IMR-90 (cell line): Measurements from ENCODE around the gene EEIG2. TPM values are rescaled to one million over a fixed set of nuclear protein-coding genes. Genes with fewer than 3 reads are reported as not detected.

Experiments
- ATAC-seq: fragments of 200-7000 bp; cut with Tn5 transposase; 2 replicates; pipeline ENCODE4 v1.9.1; 2020; ENCODE audit warnings: low read depth, mild to moderate bottlenecking, moderate library complexity
- BruUV-seq: library from RNA; stranded (reverse); fragments of 400-500 nt; replicated peaks from 2 replicates; lab custom pipeline; 2021; lab: Mats Ljungman, UMichigan
- CTCF ChIA-PET: fragments of 300-600 bp; formaldehyde crosslinking; extraction: SDS; loops from one replicate; lab custom pipeline; 2021; ENCODE audit warnings: antibody characterized with exemption; lab: Yijun Ruan, JAX
- POLR2A ChIA-PET: fragments of 300-600 bp; sonication (Branson Sonifier 250); formaldehyde crosslinking; loops from one replicate; lab custom pipeline; 2022; ENCODE audit warnings: antibody characterized with exemption; ENCODE audit not compliant: unreplicated experiment; lab: Charles Lee
- DNase-seq: peaks from one replicate; pipeline ENCODE4 v3.0.0; 2013
- H2AFZ ChIP-seq: replicated peaks from 2 replicates; pipeline ENCODE3; 2013; ENCODE audit warnings: low read length, mild to moderate bottlenecking; ENCODE audit not compliant: poor library complexity
- H2AK5ac ChIP-seq: 2 replicates; pipeline ENCODE4 v1.6.1; 2013; ENCODE audit warnings: low read depth, low read length, inconsistent platforms
- H2AK9ac ChIP-seq: replicated peaks from 2 replicates; pipeline ENCODE3; 2013; ENCODE audit warnings: mild to moderate bottlenecking, low read depth, low read length, moderate library complexity; ENCODE audit not compliant: poor library complexity
- H2BK120ac ChIP-seq: 2 replicates; pipeline ENCODE4 v1.6.1; 2013; ENCODE audit warnings: low read depth, low read length, inconsistent platforms
- H2BK15ac ChIP-seq: 3 replicates; pipeline ENCODE4 v1.6.1; 2013; ENCODE audit warnings: low read depth, low read length, inconsistent platforms
- H2BK20ac ChIP-seq: 2 replicates; pipeline ENCODE4 v1.6.1; 2013; ENCODE audit warnings: low read depth, mild to moderate bottlenecking, inconsistent platforms, low read length, moderate library complexity
- H2BK5ac ChIP-seq: 2 replicates; pipeline ENCODE4 v1.6.1; 2013; ENCODE audit warnings: mild to moderate bottlenecking, low read depth, low read length, inconsistent platforms; ENCODE audit not compliant: poor library complexity, severe bottlenecking
- H3K14ac ChIP-seq: replicated peaks from 2 replicates; pipeline ENCODE4 v1.6.1; 2013; ENCODE audit warnings: low read depth, low read length, inconsistent platforms
- H3K18ac ChIP-seq: 2 replicates; pipeline ENCODE4 v1.6.1; 2013; ENCODE audit warnings: low read depth, low read length, control low read depth
- H3K23ac ChIP-seq: 2 replicates; pipeline ENCODE4 v1.6.1; 2013; ENCODE audit warnings: low read depth, low read length, inconsistent platforms
- H3K27ac ChIP-seq: 2 replicates; pipeline ENCODE4 v1.5.1; 2013; ENCODE audit warnings: mild to moderate bottlenecking, control low read depth, low read length; ENCODE audit not compliant: insufficient read depth
- H3K27me3 ChIP-seq: 2 replicates; pipeline ENCODE4 v1.6.1; 2013; ENCODE audit warnings: low read length; ENCODE audit not compliant: control insufficient read depth, insufficient read depth
- H3K36me3 ChIP-seq: 2 replicates; pipeline ENCODE4 v1.6.1; 2013; ENCODE audit warnings: low read length, mixed read lengths; ENCODE audit not compliant: control insufficient read depth, insufficient read depth
- H3K4ac ChIP-seq: 2 replicates; pipeline ENCODE4 v1.6.1; 2013; ENCODE audit warnings: low read depth, low read length, inconsistent platforms
- H3K4me1 ChIP-seq: 2 replicates; pipeline ENCODE4 v1.6.1; 2013; ENCODE audit warnings: low read length, mixed read lengths; ENCODE audit not compliant: control insufficient read depth, insufficient read depth
- H3K4me2 ChIP-seq: 2 replicates; pipeline ENCODE4 v1.6.1; 2013; ENCODE audit warnings: low read depth, mild to moderate bottlenecking, control low read depth, low read length, moderate library complexity
- H3K4me3 ChIP-seq: 2 replicates; pipeline ENCODE4 v1.5.1; 2013; ENCODE audit warnings: low read depth, mild to moderate bottlenecking, control low read depth, low read length, moderate library complexity; ENCODE audit not compliant: insufficient read depth
- H3K56ac ChIP-seq: 2 replicates; pipeline ENCODE4 v1.6.1; 2013; ENCODE audit warnings: low read length, inconsistent platforms; ENCODE audit not compliant: insufficient read depth; ENCODE audit errors: extremely low read depth
- H3K79me1 ChIP-seq, 2 experiments: 2 replicates each; pipeline ENCODE4 v1.6.1; 2013; ENCODE audit warnings: low read length in 2 of 2, inconsistent platforms in 1 of 2, low read depth in 1 of 2
- H3K9ac ChIP-seq: 2 replicates; pipeline ENCODE4 v1.6.1; 2013; ENCODE audit warnings: low read depth, low read length, control low read depth
- H3K9me1 ChIP-seq: 2 replicates; pipeline ENCODE4 v1.6.1; 2013; ENCODE audit warnings: low read length, inconsistent platforms; ENCODE audit not compliant: insufficient read depth
- H3K9me3 ChIP-seq: 2 replicates; pipeline ENCODE4 v1.6.1; 2013; ENCODE audit warnings: low read length; ENCODE audit not compliant: control insufficient read depth, insufficient read depth
- H4K20me1 ChIP-seq: 2 replicates; pipeline ENCODE4 v1.6.1; 2013; ENCODE audit warnings: low read length, inconsistent platforms; ENCODE audit not compliant: insufficient read depth
- H4K5ac ChIP-seq: 2 replicates; pipeline ENCODE4 v1.6.1; 2013; ENCODE audit warnings: mild to moderate bottlenecking, low read depth, low read length, control low read depth
- H4K8ac ChIP-seq, 2 experiments: 2 replicates each; pipeline ENCODE4 v1.6.1; 2013; ENCODE audit warnings: low read depth in 2 of 2, low read length in 2 of 2, control low read depth in 1 of 2, inconsistent platforms in 1 of 2
- H4K91ac ChIP-seq: 2 replicates; pipeline ENCODE4 v1.6.1; 2013; ENCODE audit warnings: low read depth, low read length, inconsistent platforms; ENCODE audit not compliant: insufficient read depth
- BHLHE40 ChIP-seq: fragments of 150-350 bp; IDR thresholded peaks from 2 replicates; pipeline ENCODE4 v1.6.1; 2016; ENCODE audit warnings: mild to moderate bottlenecking, low read depth, low read length
- CEBPB ChIP-seq: IDR thresholded peaks from 2 replicates; pipeline ENCODE4 v1.6.1; 2012; ENCODE audit warnings: low read depth, low read length, improper control_type of control experiment
- CHD1 ChIP-seq: IDR thresholded peaks from 2 replicates; pipeline ENCODE4 v1.6.1; 2012; ENCODE audit warnings: low read depth, low read length, improper control_type of control experiment
- CTCF ChIP-seq: conservative IDR thresholded peaks from 2 replicates; pipeline ENCODE4 v1.5.1; 2012; ENCODE audit warnings: mild to moderate bottlenecking, low read depth, low read length, improper control_type of control experiment
- ELK1 ChIP-seq: fragments of 150-350 bp; IDR thresholded peaks from 2 replicates; pipeline ENCODE4 v1.6.1; 2016; ENCODE audit warnings: low read depth, mild to moderate bottlenecking, low read length, moderate library complexity, borderline replicate concordance
- FOS ChIP-seq: fragments of 150-350 bp; IDR thresholded peaks from 2 replicates; pipeline ENCODE4 v1.6.1; 2016; ENCODE audit warnings: low read depth, low read length
- MAFK ChIP-seq: IDR thresholded peaks from 2 replicates; pipeline ENCODE4 v1.6.1; 2012; ENCODE audit warnings: low read depth, low read length, improper control_type of control experiment
- MAZ ChIP-seq: IDR thresholded peaks from 2 replicates; pipeline ENCODE4 v1.6.1; 2012; ENCODE audit warnings: low read depth, mild to moderate bottlenecking, low read length, improper control_type of control experiment, moderate library complexity, borderline replicate concordance
- MXI1 ChIP-seq: IDR thresholded peaks from 2 replicates; pipeline ENCODE4 v1.6.1; 2012; ENCODE audit warnings: low read depth, mild to moderate bottlenecking, low read length, moderate library complexity, borderline replicate concordance
- NFE2L2 ChIP-seq: fragments of 150-350 bp; IDR thresholded peaks from 2 replicates; pipeline ENCODE4 v1.6.1; 2016; ENCODE audit warnings: low read depth, mild to moderate bottlenecking, low read length
- POLR2A ChIP-seq: IDR thresholded peaks from 2 replicates; pipeline ENCODE4 v1.6.1; 2012; ENCODE audit warnings: mild to moderate bottlenecking, low read depth, low read length
- RAD21 ChIP-seq: IDR thresholded peaks from 2 replicates; pipeline ENCODE4 v1.6.1; 2012; ENCODE audit warnings: low read length, improper control_type of control experiment
- RCOR1 ChIP-seq: IDR thresholded peaks from 2 replicates; pipeline ENCODE4 v1.6.1; 2012; ENCODE audit warnings: mild to moderate bottlenecking, low read length, improper control_type of control experiment; ENCODE audit not compliant: insufficient replicate concordance
- RFX5 ChIP-seq: IDR thresholded peaks from 2 replicates; pipeline ENCODE4 v1.8.0; 2012; ENCODE audit warnings: low read depth, mild to moderate bottlenecking, low read length, moderate library complexity
- SMC3 ChIP-seq: fragments of 150-350 bp; IDR thresholded peaks from 2 replicates; pipeline ENCODE4 v1.6.1; 2016; ENCODE audit warnings: low read depth, mild to moderate bottlenecking, antibody characterized with exemption, low read length, moderate library complexity
- USF2 ChIP-seq: fragments of 150-350 bp; IDR thresholded peaks from 2 replicates; pipeline ENCODE4 v1.6.1; 2017; ENCODE audit warnings: mild to moderate bottlenecking, antibody characterized with exemption, low read length, low read depth
- WGBS, 2 experiments: methylation state at CpG; one replicate each; pipeline versions ENCODE4 v1.1.5 to v1.1.7; 2013; ENCODE audit warnings: missing lambda C conversion rate in 2 of 2; ENCODE audit not compliant: insufficient read length in 1 of 2; ENCODE audit errors: extremely low coverage in 2 of 2; 5-methylcytosine and 5-hydroxymethylcytosine counted together
- dilution Hi-C: fragments of 300-500 bp; cut with HindIII; formaldehyde crosslinking; loops from one replicate; pipeline ENCODE4 v1.14.3; 2018; ENCODE audit warnings: low sequenced_read_pairs; ENCODE audit not compliant: unreplicated experiment
- in situ Hi-C: fragments of 300-500 bp; cut with MboI; formaldehyde crosslinking; loops from 3 replicates; pipeline ENCODE4 v1.14.3; 2019; ENCODE audit warnings: low sequenced_read_pairs, inconsistent platforms, mixed read lengths
- intact Hi-C: fragments of 100-400 bp; cut with micrococcal nuclease; formaldehyde crosslinking; loops from 2 replicates; pipeline ENCODE4 v1.10.0; 2022
- polyA plus RNA-seq, 3 experiments: library from polyadenylated mRNA; depleted of rRNA; stranded (reverse); fragments of >200 nt; gene quantifications; 2 replicates each; pipeline ENCODE4 v1.2.3, GENCODE V29; 2012; ENCODE audit warnings: low replicate concordance in 1 of 3
- total RNA-seq: library from RNA; depleted of rRNA; stranded (reverse); fragments of >200 nt; gene quantifications from 2 replicates; pipeline ENCODE4 v1.2.3, GENCODE V29; 2012

Gene EEIG2
- total and polyA plus RNA-seq, 2 of the 4 experiments (the other 2 are of a cell fraction): 1.7 to 4.8 TPM

GRCh38 chr1:108553905-108554304, 6.0 kb upstream of the EEIG2 start:
- ATAC-seq (no peak), DNase-seq (no peak)
- no TSS peak for BruUV-seq
- no peaks in the 10 kb centered on the region for H3K79me1 ChIP-seq
- H3K9ac ChIP-seq: no peak overlapping the region
- H3K18ac ChIP-seq: no peak overlapping the region
- in situ Hi-C loops: no loop called here
- no peak overlapping the region for H4K5ac ChIP-seq
- no peak overlapping the region for H3K4me3 ChIP-seq
- no peak overlapping the region for H2BK5ac ChIP-seq
- no peaks in the 10 kb centered on the region for H3K9me1 ChIP-seq
- TF ChIP-seq USF2: no peak
- TF ChIP-seq ELK1: no peak
- no peak for TF ChIP-seq CEBPB
- TF ChIP-seq FOS: no peak
- no peak for TF ChIP-seq RAD21
- TF ChIP-seq MAZ: no peak
- no peak for TF ChIP-seq CTCF
- no peak for TF ChIP-seq BHLHE40
- TF ChIP-seq RCOR1: no peak
- TF ChIP-seq CHD1: no peak
- TF ChIP-seq RFX5: no peak
- no peak for TF ChIP-seq MXI1
- TF ChIP-seq MAFK: no peak
- TF ChIP-seq POLR2A: no peak
- TF ChIP-seq SMC3: no peak
- TF ChIP-seq NFE2L2: no peak
- H2BK20ac ChIP-seq: no peak overlapping the region
- no peak overlapping the region for H3K4me2 ChIP-seq
- POLR2A ChIA-PET: no interaction called here
- intact Hi-C loops: no loop called here
- H2BK120ac ChIP-seq: no peak overlapping the region
- no peak overlapping the region for H2AK5ac ChIP-seq
- H4K91ac ChIP-seq: no peak overlapping the region
- H3K56ac ChIP-seq: no peak overlapping the region
- H3K27me3 ChIP-seq: peaks cover 4% of the 10 kb centered on the region
- CTCF ChIA-PET: no interaction called here
- H4K8ac ChIP-seq: no peak overlapping the region
- no peak overlapping the region for H2BK15ac ChIP-seq
- H3K36me3 ChIP-seq: no peaks in the 10 kb centered on the region
- no peaks in the 10 kb centered on the region for H3K4me1 ChIP-seq
- no peak overlapping the region for H3K4ac ChIP-seq
- H3K14ac ChIP-seq: no peak overlapping the region
- WGBS, 2 experiments: 33% methylated on average over 1 of the region's 4 CpGs; no CpG with 5 or more reads in 1 of the 2 experiments
- no peaks in the 10 kb centered on the region for H4K20me1 ChIP-seq
- no peak overlapping the region for H2AK9ac ChIP-seq
- H3K23ac ChIP-seq: no peak overlapping the region
- dilution Hi-C loops: no loop called here
- no peak overlapping the region for H3K27ac ChIP-seq
- no peaks in the 10 kb centered on the region for H3K9me3 ChIP-seq
- H2AFZ ChIP-seq: no peak overlapping the region
